Spleen (tissue), 7 donors: ENCODE measurements around the gene GYS1.

ENCODE experiments used
- CTCF ChIP-seq, 11 experiments: fragments of 200-600 bp in 7 of 11; fragments of 450-650 bp in 4 of 11; sonication (generic) in 4 of 11; IDR thresholded peaks in 8 of 11; conservative IDR thresholded peaks in 3 of 11; 1 replicate in 7 of 11; 2 replicates in 4 of 11; pipeline versions ENCODE4 v1.4.0 to v1.8.0; 2016 to 2021; ENCODE audit warnings: antibody characterized with exemption in 11 of 11, inconsistent platforms in 4 of 11, mild to moderate bottlenecking in 1 of 11
- POLR2A ChIP-seq, 3 donors: fragments of 450-650 bp; IDR thresholded peaks; one replicate each; pipeline ENCODE4 v1.5.1; 2017; ENCODE audit warnings: antibody characterized with exemption in 3 of 3, mild to moderate bottlenecking in 1 of 3
- POLR2AphosphoS5 ChIP-seq, 3 donors: sonication (generic); formaldehyde crosslinking; IDR thresholded peaks; one replicate each; pipeline ENCODE4 v1.5.1; 2017; ENCODE audit warnings: antibody characterized with exemption in 3 of 3
- donor health status: DM: no; HTN: no; CAD: no; lungs with moderate emphysema.
- donor health status: DM: no; HTN: no; CAD: no.
- donor health status: DM: no; HTN: no; CAD: no.

GRCh38 chr19:48970923-48971395 lies 22.1 kb downstream of the GYS1 start:
- TF ChIP-seq CTCF (IDR thresholded peaks at IDR 0.05 in 8 of 11, conservative IDR thresholded peaks at IDR 0.05 in 3 of 11) = peak; percentile 78 to 99 (median 95)
- TF ChIP-seq POLR2AphosphoS5 (IDR thresholded peaks at IDR 0.05) = peak; percentile 62 to 78 (median 77)
- TF ChIP-seq POLR2A (IDR thresholded peaks at IDR 0.05) = no peak
